HUES64 (cell line): ENCODE measurements around the gene ZNF722. TPM values are rescaled to one million over a fixed set of nuclear protein-coding genes. Genes with fewer than 3 reads are reported as not detected.
"Not testable (repeated sequence)": the region's sequence is repeated elsewhere in the genome, so short reads cannot be mapped to it uniquely, and the experiment has no call there.

ENCODE experiments used
- H3K27ac ChIP-seq: 2 replicates; pipeline ENCODE4 v1.7.0; 2013; ENCODE audit warnings: low read depth, low read length, inconsistent platforms
- H3K27me3 ChIP-seq: 2 replicates; pipeline ENCODE4 v1.6.1; 2013; ENCODE audit warnings: mild to moderate bottlenecking, low read length; ENCODE audit not compliant: insufficient read depth
- H3K36me3 ChIP-seq: 2 replicates; pipeline ENCODE4 v1.6.1; 2013; ENCODE audit warnings: mild to moderate bottlenecking, low read length; ENCODE audit not compliant: insufficient read depth
- H3K4me1 ChIP-seq: 2 replicates; pipeline ENCODE4 v1.6.1; 2013; ENCODE audit warnings: mild to moderate bottlenecking, low read length, moderate library complexity; ENCODE audit not compliant: insufficient read depth
- H3K4me3 ChIP-seq: 2 replicates; pipeline ENCODE4 v1.5.1; 2013; ENCODE audit warnings: mild to moderate bottlenecking, low read length, moderate library complexity
- H3K9ac ChIP-seq: 2 replicates; pipeline ENCODE4 v1.6.1; 2013; ENCODE audit warnings: mild to moderate bottlenecking, low read depth, low read length
- H3K9me3 ChIP-seq: 2 replicates; pipeline ENCODE4 v1.6.1; 2013; ENCODE audit warnings: low read depth, low read length; ENCODE audit not compliant: insufficient read depth
- WGBS: fragments of 150-250, 120-280 bp; methylation state at CpG from one replicate; pipeline ENCODE4 v1.1.7; 2013; ENCODE audit warnings: missing lambda C conversion rate; 5-methylcytosine and 5-hydroxymethylcytosine counted together
- polyA plus RNA-seq, 2 experiments: library from polyadenylated mRNA; stranded (reverse); fragments of 50-300 nt; gene quantifications; one replicate each; pipeline ENCODE4 v1.2.3, GENCODE V29; 2013

ZNF722 gene
- not detected for polyA plus RNA-seq (2013, experiment 1 of 2)
- polyA plus RNA-seq (2013, experiment 2 of 2): not detected

DNA sequence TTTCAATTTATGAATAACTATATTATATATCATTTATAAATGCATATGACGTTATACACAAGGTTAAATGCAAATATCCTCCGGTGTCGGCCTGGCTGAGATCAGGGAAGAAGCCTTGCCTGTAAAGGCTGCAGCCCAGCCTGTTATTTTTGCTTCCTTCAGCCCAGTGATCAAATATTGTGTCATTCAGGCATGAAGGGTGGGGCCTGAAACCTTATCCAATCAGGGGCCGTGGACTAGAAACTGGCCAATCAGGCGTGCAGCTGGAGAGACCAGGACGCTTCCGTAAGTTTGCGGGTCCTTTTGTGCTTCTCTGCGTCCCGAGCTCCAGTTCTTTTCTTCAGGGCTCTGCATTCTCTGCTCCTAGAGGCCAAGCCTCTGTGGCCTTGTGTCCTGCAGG, at the start of gene ZNF722:
Gene ZNF722, plus strand, starts transcription at position 301 of the 400 bp plus-strand sequence. CDS start 113 bp downstream, outside the sequence.
- H3K9ac ChIP-seq: no peak within 1 kb of the TSS
- no peak within 1 kb of the TSS for H3K27ac ChIP-seq
- no peaks in the 10 kb centered on the region for H3K36me3 ChIP-seq
- H3K9me3 ChIP-seq: peaks cover 84% of the 10 kb centered on the region
- H3K4me3 ChIP-seq: no peak within 1 kb of the TSS
- H3K4me1 ChIP-seq: no peaks in the 10 kb centered on the region
- WGBS: 92% methylated on average over 10 of the region's 10 CpGs
- H3K27me3 ChIP-seq: no peaks in the 10 kb centered on the region

DNA sequence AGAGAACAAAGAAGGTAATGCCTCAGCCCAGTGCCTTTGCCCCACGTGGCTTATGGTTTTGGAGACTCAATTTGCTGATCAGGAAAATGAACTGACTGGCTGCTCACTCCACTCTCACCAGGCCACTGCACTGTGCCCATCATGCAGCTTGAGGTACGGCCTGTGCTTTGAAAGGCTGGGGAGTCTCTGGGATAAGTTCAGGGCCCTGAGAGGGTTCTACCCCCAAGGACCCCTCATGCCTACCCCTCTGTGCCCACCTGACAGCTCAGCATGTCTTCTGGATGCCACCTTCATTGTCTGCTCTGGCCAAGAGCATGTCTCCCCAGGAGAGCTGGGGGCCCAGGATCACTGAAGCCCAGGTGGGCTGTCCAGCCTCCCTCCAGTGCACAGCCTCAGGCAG, 45.5 kb upstream of the ZNF722 start:
- H3K27ac ChIP-seq: no peak overlapping the region
- H3K4me1 ChIP-seq: no peaks in the 10 kb centered on the region
- H3K9me3 ChIP-seq: peaks cover 90% of the 10 kb centered on the region
- 65% methylated on average over 2 of the region's 2 CpGs for WGBS
- H3K27me3 ChIP-seq: no peaks in the 10 kb centered on the region
- no peak overlapping the region for H3K9ac ChIP-seq
- H3K4me3 ChIP-seq: no peak overlapping the region
- H3K36me3 ChIP-seq: no peaks in the 10 kb centered on the region

DNA sequence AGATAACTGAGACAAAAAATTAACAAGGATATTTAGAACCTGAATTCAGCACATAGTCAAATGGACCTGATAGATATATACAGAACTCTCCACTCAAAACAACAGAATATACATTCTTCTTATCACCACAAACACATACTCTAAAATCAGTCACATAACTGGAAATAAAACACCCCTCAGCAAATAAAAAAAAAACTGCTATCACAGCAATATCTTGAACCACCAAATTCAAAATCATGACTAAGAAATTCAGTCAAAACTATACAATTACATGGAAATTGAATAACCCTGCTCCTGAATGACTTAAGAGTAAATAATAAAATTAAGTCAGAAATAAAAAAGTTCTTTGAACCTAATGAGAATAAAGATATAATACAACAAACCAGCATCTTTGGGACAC, 30.0 kb upstream of the ZNF722 start:
- Histone ChIP-seq H3K4me1 (no peaks in the 10 kb centered on the region), H3K9me3 (peaks cover 97% of the 10 kb centered on the region), H3K27ac (no peak overlapping the region), H3K27me3 (no peaks in the 10 kb centered on the region), H3K9ac (no peak overlapping the region), H3K4me3 (no peak overlapping the region), H3K36me3 (no peaks in the 10 kb centered on the region)

DNA sequence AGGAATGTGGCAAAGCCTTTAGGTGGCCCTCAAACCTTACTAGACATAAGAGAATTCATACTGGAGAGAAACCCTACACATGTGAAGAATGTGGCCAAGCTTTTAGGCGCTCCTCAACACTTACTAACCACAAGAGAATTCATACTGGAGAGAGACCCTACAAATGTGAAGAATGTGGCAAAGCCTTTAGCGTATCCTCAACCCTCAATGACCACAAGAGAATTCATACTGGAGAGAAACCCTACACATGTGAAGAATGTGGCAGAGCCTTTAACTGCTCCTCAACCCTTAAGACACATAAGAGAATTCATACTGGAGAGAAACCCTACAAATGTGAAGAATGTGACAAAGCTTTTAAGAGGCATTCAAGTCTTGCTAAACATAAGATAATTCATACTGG, 16.8 kb downstream of the ZNF722 start:
- H3K27ac ChIP-seq, H3K4me1 ChIP-seq, H3K27me3 ChIP-seq, H3K9ac ChIP-seq, H3K4me3 ChIP-seq, H3K36me3 ChIP-seq: not testable (repeated sequence)
- peaks cover 78% of the 10 kb centered on the region for H3K9me3 ChIP-seq
- 83% methylated on average over 2 of the region's 2 CpGs for WGBS

DNA sequence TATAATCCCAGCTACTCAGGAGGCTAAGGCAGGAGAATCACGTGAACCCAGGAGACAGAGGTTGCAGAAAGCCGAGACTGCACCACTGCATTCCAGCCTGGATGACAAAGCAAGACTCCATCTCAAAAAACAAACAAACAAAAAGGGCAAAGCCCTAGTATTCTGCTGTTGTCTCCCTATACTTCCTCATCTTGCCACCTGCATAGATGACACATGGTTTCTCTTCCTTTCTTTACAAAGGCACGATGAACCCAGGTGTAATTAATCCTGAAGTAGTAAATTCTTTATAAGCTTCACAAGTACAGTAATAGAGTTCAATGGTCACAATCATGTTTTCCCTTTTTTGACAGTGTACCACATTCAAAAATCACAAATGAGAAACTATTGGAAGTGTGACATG, 36.7 kb downstream of the ZNF722 start:
- 65% methylated on average over 2 of the region's 3 CpGs for WGBS
- Histone ChIP-seq H3K4me3 (no peak overlapping the region), H3K36me3 (no peaks in the 10 kb centered on the region), H3K9me3 (peaks cover 93% of the 10 kb centered on the region), H3K27ac (no peak overlapping the region), H3K27me3 (no peaks in the 10 kb centered on the region), H3K4me1 (no peaks in the 10 kb centered on the region), H3K9ac (no peak overlapping the region)

DNA sequence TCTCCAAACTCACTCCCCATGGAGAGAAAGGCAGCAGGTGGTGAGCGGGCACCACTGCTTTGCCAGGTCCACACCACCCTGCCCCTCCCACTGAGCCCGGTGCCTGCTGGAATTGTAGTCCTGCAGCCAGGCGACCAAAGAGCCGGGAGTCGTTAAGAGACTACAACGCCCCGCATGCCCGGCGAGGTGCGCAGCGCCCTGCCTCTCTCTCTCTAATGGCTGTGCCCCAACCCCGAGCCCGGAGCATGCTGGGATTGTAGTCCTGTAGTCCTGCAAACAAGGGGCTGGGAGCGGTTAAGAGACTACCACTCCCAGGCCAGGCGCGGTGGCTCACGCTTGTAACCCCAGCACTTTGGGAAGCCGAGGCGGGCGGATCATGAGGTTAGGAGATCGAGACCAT, 38.4 kb downstream of the ZNF722 start:
- WGBS: 95% methylated on average over 21 of the region's 21 CpGs
- Histone ChIP-seq H3K4me1 (no peaks in the 10 kb centered on the region), H3K4me3 (no peak overlapping the region), H3K9me3 (peaks cover 93% of the 10 kb centered on the region), H3K36me3 (no peaks in the 10 kb centered on the region), H3K27me3 (no peaks in the 10 kb centered on the region), H3K9ac (no peak overlapping the region), H3K27ac (no peak overlapping the region)

DNA sequence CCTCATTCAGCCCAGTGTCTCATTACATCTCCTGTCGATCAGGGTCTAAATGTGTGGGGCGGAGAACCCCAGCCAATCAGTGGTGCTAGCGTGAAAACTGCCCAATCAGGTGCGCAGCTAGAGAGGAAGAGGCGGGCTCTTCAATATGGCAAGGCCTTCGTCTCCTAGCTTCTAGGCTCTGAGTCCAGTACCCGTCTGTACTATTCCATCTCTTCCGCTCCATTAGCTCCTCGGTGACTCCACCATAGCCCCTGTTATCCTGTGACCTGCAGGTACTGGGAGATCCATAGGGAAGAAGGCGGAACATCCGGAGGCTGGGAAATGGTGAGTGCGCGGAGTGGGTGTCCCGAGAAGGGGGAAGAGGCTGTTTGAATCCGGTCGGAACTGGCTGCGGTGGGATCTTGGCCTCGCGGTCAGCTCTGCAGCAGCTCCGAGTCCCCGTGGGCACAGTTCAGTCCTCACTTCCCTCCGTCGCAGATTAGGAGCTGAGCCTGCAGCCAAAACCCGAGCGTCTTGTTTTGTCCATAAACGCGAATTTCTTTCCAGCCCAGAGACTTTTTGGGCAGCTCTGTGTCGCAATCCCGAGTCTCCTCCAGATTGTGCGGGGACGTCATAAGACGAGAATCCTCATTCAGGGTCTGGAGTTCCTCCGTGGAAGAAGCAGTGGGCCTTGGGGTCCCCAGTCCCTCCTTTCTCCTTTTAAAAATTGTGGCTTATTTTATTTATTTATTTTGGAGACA, 46.8 kb downstream of the ZNF722 start, which contains the start of gene ZNF727:
Gene ZNF727, plus strand, starts transcription at position 134 of the 740 bp plus-strand sequence. Its CDS starts 188 bp downstream, at position 322.
- WGBS: 89% methylated on average over 33 of the region's 33 CpGs
- H3K27ac ChIP-seq: no peak within 1 kb of the TSS

DNA sequence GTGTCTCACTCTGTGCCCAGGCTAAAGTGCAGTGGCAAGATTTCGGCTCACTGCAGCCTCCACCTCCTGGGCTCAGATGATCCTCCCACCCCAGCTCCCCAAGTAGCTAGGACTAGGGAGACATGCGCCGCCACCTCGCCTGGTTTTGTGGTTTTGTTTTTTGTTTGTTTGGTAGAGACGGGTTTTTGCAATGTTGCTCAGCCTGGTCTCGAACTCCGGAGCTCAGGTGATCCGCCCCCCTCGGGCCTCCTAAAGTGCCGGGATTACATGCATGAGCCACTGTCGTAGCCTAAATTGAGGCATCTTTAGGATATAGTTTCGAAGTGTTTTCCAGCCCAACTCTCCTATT, 47.4 kb downstream of the ZNF722 start:
- Histone ChIP-seq H3K4me3 (no peak overlapping the region), H3K27ac (no peak overlapping the region), H3K9me3 (peaks cover 91% of the 10 kb centered on the region), H3K36me3 (no peaks in the 10 kb centered on the region), H3K4me1 (no peaks in the 10 kb centered on the region), H3K9ac (no peak overlapping the region), H3K27me3 (no peaks in the 10 kb centered on the region)
- 86% methylated on average over 11 of the region's 12 CpGs for WGBS

More for the DNA sequence above, 46.8 kb downstream of the ZNF722 start, which contains the start of gene ZNF727:
- no peaks in the 10 kb centered on the region for H3K4me1 ChIP-seq
- H3K9me3 ChIP-seq: peaks cover 92% of the 10 kb centered on the region
- no peaks in the 10 kb centered on the region for H3K36me3 ChIP-seq
- H3K4me3 ChIP-seq: no peak within 1 kb of the TSS
- H3K27me3 ChIP-seq: no peaks in the 10 kb centered on the region
- H3K9ac ChIP-seq: no peak within 1 kb of the TSS
